Measurements from ENCODE around the gene CD63.

Gene CD63

GRCh38 chr12:55700255-55701018, 28.4 kb downstream of the CD63 start:
- Histone ChIP-seq H3K79me2 (ENCODE audit: insufficient read depth, low read length) (no peaks in the 10 kb centered on the region), H3K9me3 (ENCODE audit: insufficient read depth, low read length) (no peaks in the 10 kb centered on the region), H3F3A (ENCODE audit: insufficient read depth) (no peaks in the 10 kb centered on the region), H3K9ac (ENCODE audit: low read length) (no peak overlapping the region), H3K4me3 (ENCODE audit: insufficient read depth, low read length, poor library complexity, severe bottlenecking) (no peak overlapping the region), H3K4me2 (ENCODE audit: low read depth, low read length, poor library complexity, severe bottlenecking) (no peak overlapping the region), H3K27ac (ENCODE audit: low read depth, low read length) (no peak overlapping the region), H3K27me3 (ENCODE audit: low read length) (no peaks in the 10 kb centered on the region), H4K20me1 (ENCODE audit: low read depth, low read length) (no peaks in the 10 kb centered on the region), H3K9me2 (replicated peaks; ENCODE audit: insufficient read depth, low read length) (no peaks in the 10 kb centered on the region), H3K36me3 (ENCODE audit: low read length) (no peaks in the 10 kb centered on the region), H2AFZ (ENCODE audit: low read depth, low read length, severe bottlenecking) (no peak overlapping the region)
- TF ChIP-seq, protein P1, sequence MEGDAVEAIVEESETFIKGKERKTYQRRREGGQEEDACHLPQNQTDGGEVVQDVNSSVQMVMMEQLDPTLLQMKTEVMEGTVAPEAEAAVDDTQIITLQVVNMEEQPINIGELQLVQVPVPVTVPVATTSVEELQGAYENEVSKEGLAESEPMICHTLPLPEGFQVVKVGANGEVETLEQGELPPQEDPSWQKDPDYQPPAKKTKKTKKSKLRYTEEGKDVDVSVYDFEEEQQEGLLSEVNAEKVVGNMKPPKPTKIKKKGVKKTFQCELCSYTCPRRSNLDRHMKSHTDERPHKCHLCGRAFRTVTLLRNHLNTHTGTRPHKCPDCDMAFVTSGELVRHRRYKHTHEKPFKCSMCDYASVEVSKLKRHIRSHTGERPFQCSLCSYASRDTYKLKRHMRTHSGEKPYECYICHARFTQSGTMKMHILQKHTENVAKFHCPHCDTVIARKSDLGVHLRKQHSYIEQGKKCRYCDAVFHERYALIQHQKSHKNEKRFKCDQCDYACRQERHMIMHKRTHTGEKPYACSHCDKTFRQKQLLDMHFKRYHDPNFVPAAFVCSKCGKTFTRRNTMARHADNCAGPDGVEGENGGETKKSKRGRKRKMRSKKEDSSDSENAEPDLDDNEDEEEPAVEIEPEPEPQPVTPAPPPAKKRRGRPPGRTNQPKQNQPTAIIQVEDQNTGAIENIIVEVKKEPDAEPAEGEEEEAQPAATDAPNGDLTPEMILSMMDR (IDR thresholded peaks at IDR 0.05; ENCODE audit: insufficient read depth, low read length, poor library complexity, severe bottlenecking), result no peak
- no peak for TF ChIP-seq EZH2phosphoT487 (conservative IDR thresholded peaks at IDR 0.05; ENCODE audit: low read length)

GRCh38 chr12:55699471-55700055, 29.2 kb downstream of the CD63 start:
- Histone ChIP-seq H3K4me3 (ENCODE audit: insufficient read depth, low read length, poor library complexity, severe bottlenecking) (no peak overlapping the region), H3K9me2 (replicated peaks; ENCODE audit: insufficient read depth, low read length) (no peaks in the 10 kb centered on the region), H3K9ac (ENCODE audit: low read length) (no peak overlapping the region), H2AFZ (ENCODE audit: low read depth, low read length, severe bottlenecking) (no peak overlapping the region), H3K9me3 (ENCODE audit: insufficient read depth, low read length) (no peaks in the 10 kb centered on the region), H3K27me3 (ENCODE audit: low read length) (no peaks in the 10 kb centered on the region), H3K4me2 (ENCODE audit: low read depth, low read length, poor library complexity, severe bottlenecking) (no peak overlapping the region), H3K36me3 (ENCODE audit: low read length) (no peaks in the 10 kb centered on the region), H4K20me1 (ENCODE audit: low read depth, low read length) (no peaks in the 10 kb centered on the region), H3F3A (ENCODE audit: insufficient read depth) (no peaks in the 10 kb centered on the region), H3K79me2 (ENCODE audit: insufficient read depth, low read length) (no peaks in the 10 kb centered on the region), H3K27ac (ENCODE audit: low read depth, low read length) (no peak overlapping the region)
- TF ChIP-seq EZH2phosphoT487 (conservative IDR thresholded peaks at IDR 0.05; ENCODE audit: low read length), result no peak
- TF ChIP-seq, protein P1 (IDR thresholded peaks at IDR 0.05; ENCODE audit: insufficient read depth, low read length, poor library complexity, severe bottlenecking), result no peak

- H3K4me2 ChIP-seq (ENCODE audit: low read depth, low read length, poor library complexity, severe bottlenecking), result no peak overlapping the region
- H3K79me2 ChIP-seq (ENCODE audit: insufficient read depth, low read length), result no peaks in the 10 kb centered on the region
- no peak overlapping the region for H2AFZ ChIP-seq (ENCODE audit: low read depth, low read length, severe bottlenecking)
- TF ChIP-seq, protein P1 (IDR thresholded peaks at IDR 0.05; ENCODE audit: insufficient read depth, low read length, poor library complexity, severe bottlenecking), result no peak
- no peak for TF ChIP-seq EZH2phosphoT487 (conservative IDR thresholded peaks at IDR 0.05; ENCODE audit: low read length)
- no peak overlapping the region for H3K27ac ChIP-seq (ENCODE audit: low read depth, low read length)
- H3K4me3 ChIP-seq (ENCODE audit: insufficient read depth, low read length, poor library complexity, severe bottlenecking), result no peak overlapping the region
- H3K36me3 ChIP-seq (ENCODE audit: low read length), result no peaks in the 10 kb centered on the region
- H3K9me2 ChIP-seq (replicated peaks; ENCODE audit: insufficient read depth, low read length), result no peaks in the 10 kb centered on the region
- H3K9me3 ChIP-seq (ENCODE audit: insufficient read depth, low read length), result no peaks in the 10 kb centered on the region
- no peaks in the 10 kb centered on the region for H3F3A ChIP-seq (ENCODE audit: insufficient read depth)
- no peaks in the 10 kb centered on the region for H3K27me3 ChIP-seq (ENCODE audit: low read length)
- no peak overlapping the region for H3K9ac ChIP-seq (ENCODE audit: low read length)
- H4K20me1 ChIP-seq (ENCODE audit: low read depth, low read length), result no peaks in the 10 kb centered on the region
Observed at GRCh38 chr12:55698965-55699364, 29.8 kb downstream of the CD63 start.

Data from SU-DHL-6 (cell line).